Bronchial epithelial cell (primary cell): ENCODE data around the gene RUFY1. TPM values are rescaled to one million over a fixed set of nuclear protein-coding genes. Genes with fewer than 3 reads are reported as not detected.
"Not testable (repeated sequence)": the region's sequence is repeated elsewhere in the genome, so short reads cannot be mapped to it uniquely, and the experiment has no call there.

Source experiments
- DNase-seq: peaks from one replicate; pipeline ENCODE4 v3.0.0-alpha.2; 2010; ENCODE audit warnings: low read depth
- FAIRE-seq: peaks from 2 replicates; lab custom pipeline; 2011; peaks lifted over from hg19 to GRCh38; lab: Jason Lieb, UNC
- H3K27me3 ChIP-seq: 2 replicates; pipeline ENCODE4 v1.5.1; 2011; ENCODE audit warnings: low read length; ENCODE audit not compliant: control insufficient read depth, insufficient read depth
- H3K36me3 ChIP-seq: 2 replicates; pipeline ENCODE4 v1.5.1; 2011; ENCODE audit warnings: low read length; ENCODE audit not compliant: control insufficient read depth, insufficient read depth
- H3K4me3 ChIP-seq: 2 replicates; pipeline ENCODE4 v1.5.1; 2011; ENCODE audit warnings: mild to moderate bottlenecking, low read depth, low read length, control low read depth
- total RNA-seq: library from RNA; depleted of rRNA; stranded (reverse); fragments of >200 nt; gene quantifications from 2 replicates; pipeline ENCODE4 v1.2.1, GENCODE V29; 2014

RUFY1 gene
- total RNA-seq, 1 donor from 2014 or later, result 32.9 TPM

DNA sequence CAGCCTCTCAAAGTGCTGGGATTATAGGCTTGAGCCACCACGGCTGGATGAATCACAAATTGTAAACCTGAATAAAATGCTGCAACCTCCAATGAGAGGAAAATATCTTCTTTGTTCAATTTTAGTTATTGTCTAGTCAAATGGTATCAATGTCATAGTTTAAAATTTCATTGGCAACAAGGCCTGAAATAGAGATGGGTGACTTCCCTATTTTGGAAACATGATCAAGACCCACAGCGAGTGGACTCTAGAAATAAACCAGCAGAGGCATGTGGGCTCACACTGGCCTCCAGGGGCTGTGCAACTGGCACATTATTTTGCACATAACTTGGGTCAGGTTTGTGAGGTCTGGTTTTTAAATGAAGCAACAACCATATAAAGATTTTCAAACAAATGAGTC lies 102.8 kb downstream of the RUFY1 start:
- DNase-seq, H3K4me3 ChIP-seq, FAIRE-seq, H3K36me3 ChIP-seq, H3K27me3 ChIP-seq: not testable (repeated sequence)

DNA sequence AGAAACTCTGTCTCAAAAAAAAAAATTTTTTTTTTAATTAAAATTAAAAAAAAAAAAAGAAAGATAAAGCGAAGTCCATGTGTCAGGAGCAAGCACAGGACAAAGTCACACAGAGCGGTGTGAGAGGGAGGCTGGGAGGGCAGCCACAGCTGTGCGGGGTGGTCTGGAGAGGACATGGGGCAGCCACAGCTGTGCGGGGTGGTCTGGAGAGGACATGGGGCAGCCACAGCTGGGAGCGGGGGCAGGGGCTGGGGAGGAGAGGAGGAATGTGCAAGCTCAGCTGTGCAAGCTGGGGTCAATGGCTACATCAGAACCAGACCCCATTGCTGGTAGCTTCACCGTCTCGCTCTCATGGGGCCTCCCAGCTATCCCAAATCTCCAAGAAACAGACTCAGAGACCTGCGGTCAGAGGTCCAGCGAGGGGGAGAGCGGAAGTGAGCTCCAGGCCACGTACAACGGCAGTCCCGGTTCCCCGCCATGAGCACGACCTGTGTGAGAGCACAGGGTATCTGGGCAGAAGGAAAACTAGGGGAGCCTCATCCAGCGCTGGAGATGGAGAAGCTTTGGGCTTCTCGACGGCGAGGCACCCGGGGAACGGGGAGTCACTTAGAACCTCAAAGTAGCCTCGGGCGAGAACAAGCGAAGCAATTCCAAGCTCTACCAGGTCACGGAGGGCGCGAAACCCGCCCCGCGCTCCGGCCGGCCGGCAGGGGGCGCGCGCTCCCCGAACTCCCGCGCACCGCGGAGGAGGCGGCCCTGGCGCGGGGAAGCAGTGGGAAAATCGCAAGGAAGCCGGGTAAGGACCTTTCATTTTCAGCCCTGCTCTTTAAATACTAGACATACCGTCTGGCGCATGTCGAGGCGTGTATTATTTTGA lies 107.2 kb downstream of the RUFY1 start:
- DNase-seq, H3K27me3 ChIP-seq, H3K36me3 ChIP-seq, H3K4me3 ChIP-seq: not testable (repeated sequence)
- FAIRE-seq, result peak; percentile 47

DNA sequence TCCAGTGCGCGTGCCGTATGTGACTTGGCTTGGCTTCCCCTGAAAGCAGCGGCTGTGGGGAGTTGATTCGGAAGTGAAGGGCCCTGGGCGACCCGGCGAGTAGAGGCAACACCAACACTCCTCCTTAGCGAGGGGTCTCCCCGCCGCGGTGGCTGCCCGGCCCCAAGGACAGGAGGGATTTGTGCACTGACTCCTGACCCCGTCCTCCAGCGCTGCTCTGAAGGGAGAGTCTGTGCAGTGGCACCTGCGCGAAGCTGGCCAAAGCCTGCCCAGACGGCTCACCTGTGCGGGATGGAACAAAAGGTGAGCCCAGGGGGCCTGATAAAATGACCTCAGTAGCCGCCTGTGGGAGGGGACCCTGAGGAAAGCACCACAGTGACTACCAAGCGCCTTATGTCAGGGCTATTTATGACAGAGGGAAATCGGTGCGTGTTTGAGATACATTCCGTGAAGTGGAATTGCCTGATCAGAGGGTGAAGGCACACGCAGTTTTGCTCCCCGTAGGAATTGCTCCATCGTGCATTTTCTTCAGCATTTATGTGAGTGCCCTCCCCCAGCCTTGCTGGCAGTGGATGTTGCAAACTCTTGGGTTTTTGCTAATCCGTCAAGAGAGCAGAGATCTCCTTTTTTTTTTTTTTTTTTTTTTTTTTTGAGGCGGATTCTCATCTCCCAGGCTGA lies 108.0 kb downstream of the RUFY1 start:
- peak overlapping the region; percentile 39 for H3K4me3 ChIP-seq
- not testable (repeated sequence) for H3K27me3 ChIP-seq, FAIRE-seq, H3K36me3 ChIP-seq
- peak; percentile 18 for DNase-seq

Other genes with a start within 250 kb of the RUFY1 start
- gene ADAMTS2, start 205.1 kb upstream of the RUFY1 start, total RNA-seq, result under 0.01 and 0.26 TPM in 2 replicates
- gene HNRNPH1, start 73.1 kb downstream of the RUFY1 start, total RNA-seq, result 657 and 766 TPM in 2 replicates
- gene CBY3, start 130.5 kb downstream of the RUFY1 start, total RNA-seq, result not detected in 2 replicates
- gene CANX, start 148.4 kb downstream of the RUFY1 start, total RNA-seq, result 925 and 1,015 TPM in 2 replicates
- gene MAML1, start 182.3 kb downstream of the RUFY1 start, total RNA-seq, result 4.2 TPM in 2 replicates
- gene LTC4S, start 243.4 kb downstream of the RUFY1 start, total RNA-seq, result 0.26 and 0.38 TPM in 2 replicates